HG02642 (cell line): ENCODE measurements around the gene KLB.
"Not testable (repeated sequence)": the region's sequence is repeated elsewhere in the genome, so short reads cannot be mapped to it uniquely, and the experiment has no call there.

ENCODE experiments used
- ATAC-seq: cut with Tn5 transposase; IDR thresholded peaks from one replicate; pipeline ENCODE4 v1.9.1; 2021; ENCODE audit warnings: mild to moderate bottlenecking; ENCODE audit not compliant: unreplicated experiment, poor library complexity

The KLB gene

DNA sequence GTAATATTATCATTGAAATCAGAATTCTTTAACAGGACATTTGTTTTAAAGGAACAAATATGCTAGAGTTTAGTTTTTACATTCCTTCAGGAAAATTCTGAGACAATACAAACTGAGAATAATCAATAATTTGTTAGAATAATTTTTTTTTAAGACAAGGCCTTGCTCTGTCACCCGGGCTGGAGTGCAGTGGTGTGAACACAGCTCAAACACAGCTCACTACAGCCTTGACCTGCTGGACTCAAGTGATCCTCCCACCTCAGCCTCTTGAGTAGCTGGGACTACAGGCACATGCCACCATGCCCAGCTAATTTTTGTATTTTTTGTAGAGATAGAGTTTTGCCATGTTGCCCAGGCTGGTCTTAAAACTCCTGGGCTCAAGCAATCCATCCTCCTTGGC lies 18.6 kb downstream of the KLB start:
- ATAC-seq, result not testable (repeated sequence)

DNA sequence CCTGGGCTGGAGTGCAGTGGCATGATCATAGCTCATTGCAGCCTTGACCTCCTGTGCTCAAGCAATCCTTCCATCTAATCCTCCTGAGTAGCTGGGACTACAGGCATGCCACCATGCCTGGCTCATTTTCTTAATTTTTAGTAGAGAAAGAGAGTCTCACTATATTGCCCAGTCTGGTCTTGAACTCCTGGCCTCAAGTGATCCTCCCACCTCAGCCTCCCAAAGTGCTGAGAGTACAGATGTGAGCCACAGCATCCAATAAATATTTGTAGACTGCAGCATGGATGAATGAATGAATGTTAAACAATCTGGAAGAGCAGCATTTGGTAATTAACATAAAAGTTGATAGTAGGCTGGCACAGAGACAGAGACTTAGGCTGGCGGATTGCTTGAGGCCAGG lies 20.0 kb downstream of the KLB start:
- ATAC-seq, result no peak

DNA sequence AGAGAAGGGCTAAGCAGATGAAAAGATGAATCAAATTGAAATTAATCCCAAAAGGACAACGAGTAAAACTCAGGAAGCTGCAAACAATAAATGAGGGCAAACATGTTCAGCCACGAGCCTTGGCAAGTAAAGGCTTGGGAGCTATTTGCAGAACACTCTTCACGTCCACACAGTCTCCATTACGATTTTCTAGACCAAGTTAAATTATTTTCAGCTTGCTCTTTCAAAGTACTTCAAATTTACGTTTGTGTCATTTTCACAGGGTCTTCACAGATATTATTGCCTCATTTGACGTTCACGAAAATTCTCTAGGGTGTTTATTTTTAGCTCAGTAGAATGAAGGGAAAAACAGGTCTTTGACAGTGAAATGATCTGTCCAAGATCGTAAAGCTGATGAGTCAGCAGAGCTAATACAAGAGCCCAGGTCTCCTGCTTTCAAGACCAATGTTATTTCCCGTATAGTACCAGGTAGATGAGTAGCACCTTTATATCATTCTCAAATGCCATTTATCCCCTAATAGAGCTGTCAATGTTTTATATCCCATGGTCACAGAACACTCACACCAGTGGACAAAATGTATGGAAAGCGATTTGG lies 20.9 kb downstream of the KLB start:
- no peak for ATAC-seq

GRCh38 chr4:39429476-39430334 lies 23.0 kb downstream of the KLB start:
- no peak for ATAC-seq

DNA sequence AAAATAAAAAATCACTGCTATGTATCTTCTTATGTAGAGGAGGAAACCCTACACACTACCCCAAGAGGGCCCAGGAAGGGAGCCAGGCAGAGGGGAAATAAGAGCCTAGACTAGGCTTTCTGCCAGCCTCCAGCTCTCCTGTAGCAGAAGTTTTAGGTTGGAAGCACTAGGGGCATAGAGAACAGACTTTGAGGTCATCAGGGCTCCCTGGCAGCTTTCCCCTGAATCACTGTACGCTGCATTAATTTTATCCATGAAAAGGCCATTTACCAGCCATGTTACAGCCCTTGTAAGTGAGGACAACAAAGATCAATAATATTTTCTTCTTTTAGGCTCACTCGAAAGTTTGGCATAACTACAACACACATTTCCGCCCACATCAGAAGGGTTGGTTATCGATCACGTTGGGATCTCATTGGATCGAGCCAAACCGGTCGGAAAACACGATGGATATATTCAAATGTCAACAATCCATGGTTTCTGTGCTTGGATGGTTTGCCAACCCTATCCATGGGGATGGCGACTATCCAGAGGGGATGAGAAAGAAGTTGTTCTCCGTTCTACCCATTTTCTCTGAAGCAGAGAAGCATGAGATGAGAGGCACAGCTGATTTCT lies 27.3 kb downstream of the KLB start:
- ATAC-seq, result no peak

DNA sequence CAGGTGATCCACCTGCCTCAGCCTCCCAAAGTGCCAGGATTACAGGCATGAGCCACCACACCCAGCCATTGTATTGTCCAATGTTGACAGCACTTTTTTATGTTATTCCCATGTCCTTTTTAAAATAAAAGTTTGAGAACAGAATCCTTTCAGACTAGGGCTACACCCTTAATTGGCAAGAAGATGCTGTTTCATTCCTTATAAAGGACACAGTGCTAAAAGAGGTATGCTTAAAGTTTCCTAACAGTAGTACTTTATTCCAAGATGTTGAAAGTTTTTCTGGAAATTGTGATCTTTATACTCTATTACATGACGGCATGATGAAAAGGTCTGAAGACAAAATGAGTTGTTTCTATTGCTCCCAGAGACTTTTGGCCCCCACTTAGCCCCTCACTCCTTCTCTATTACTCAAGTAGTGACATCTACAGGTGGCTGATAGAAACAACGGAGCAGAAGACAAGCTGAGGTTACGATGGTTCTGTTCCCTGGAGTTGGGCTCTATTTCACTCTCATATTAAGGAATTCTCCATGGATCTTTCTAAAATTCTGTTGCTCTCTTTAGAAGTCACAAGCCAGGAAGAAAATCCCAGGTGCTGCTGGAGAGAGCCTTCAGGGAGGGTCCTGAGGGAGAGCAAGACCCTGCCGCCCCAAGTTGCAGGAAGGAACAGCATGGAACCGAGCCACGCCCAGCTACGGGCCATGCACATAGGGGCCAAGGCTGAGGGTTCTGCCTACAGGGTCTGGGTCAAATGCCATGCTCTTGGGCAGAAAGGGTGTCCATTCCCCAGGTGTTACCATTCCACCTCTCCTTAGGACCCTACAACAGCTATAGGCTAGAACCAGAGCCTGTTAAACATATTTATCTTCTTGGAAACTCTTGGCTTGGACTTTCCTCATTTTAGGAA lies 29.2 kb downstream of the KLB start:
- ATAC-seq, result no peak

DNA sequence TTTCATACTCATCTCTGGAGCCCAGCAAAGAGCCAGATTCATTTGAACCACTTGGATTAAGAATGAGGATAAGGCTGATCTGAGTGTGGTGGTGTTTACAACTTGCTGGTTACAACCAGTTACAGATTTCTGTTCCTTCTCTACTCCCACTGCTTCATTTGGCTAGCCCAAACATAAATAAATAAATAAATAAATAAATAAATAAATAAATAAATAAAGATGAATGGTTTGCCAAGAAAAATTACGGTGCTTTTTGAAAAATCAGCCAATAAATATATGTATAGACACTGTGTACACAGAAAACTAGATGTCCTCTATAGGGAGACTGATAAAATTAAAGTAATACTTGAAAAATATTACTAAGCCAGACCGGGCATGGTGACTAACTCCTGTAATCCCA lies 34.9 kb downstream of the KLB start:
- ATAC-seq, result no peak

- ATAC-seq, result no peak
Measured at GRCh38 chr4:39442998-39443397, 36.3 kb downstream of the KLB start.

DNA sequence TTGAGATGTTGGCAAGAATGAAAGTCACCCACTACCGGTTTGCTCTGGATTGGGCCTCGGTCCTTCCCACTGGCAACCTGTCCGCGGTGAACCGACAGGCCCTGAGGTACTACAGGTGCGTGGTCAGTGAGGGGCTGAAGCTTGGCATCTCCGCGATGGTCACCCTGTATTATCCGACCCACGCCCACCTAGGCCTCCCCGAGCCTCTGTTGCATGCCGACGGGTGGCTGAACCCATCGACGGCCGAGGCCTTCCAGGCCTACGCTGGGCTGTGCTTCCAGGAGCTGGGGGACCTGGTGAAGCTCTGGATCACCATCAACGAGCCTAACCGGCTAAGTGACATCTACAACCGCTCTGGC lies 39.7 kb downstream of the KLB start:
- no peak for ATAC-seq

DNA sequence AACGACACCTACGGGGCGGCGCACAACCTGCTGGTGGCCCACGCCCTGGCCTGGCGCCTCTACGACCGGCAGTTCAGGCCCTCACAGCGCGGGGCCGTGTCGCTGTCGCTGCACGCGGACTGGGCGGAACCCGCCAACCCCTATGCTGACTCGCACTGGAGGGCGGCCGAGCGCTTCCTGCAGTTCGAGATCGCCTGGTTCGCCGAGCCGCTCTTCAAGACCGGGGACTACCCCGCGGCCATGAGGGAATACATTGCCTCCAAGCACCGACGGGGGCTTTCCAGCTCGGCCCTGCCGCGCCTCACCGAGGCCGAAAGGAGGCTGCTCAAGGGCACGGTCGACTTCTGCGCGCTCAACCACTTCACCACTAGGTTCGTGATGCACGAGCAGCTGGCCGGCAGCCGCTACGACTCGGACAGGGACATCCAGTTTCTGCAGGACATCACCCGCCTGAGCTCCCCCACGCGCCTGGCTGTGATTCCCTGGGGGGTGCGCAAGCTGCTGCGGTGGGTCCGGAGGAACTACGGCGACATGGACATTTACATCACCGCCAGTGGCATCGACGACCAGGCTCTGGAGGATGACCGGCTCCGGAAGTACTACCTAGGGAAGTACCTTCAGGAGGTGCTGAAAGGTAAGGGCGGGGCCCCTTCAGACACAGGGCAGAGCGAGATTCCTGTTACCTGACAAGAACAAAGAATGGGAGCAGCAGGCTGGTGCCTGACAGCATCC lies 40.3 kb downstream of the KLB start:
- peak; percentile 87 for ATAC-seq

DNA sequence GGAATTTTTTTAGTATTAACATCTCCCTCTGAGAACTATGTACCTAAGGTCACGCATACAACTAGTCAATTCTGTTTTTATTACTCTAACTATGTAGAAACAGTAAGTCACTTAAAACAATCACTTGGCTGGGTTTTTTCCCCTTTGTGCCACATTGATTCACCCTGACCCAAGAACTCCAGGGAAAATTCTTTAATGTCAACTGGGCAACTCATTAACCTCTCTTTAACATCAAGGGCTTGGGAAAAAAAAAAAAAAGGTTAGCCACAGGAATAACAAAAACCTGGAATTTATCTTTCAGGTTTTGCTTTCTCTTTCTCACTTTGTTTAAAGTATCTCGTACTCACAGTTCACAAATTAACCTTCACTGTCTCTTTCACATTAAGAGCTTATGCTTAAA lies 43.9 kb downstream of the KLB start:
- no peak for ATAC-seq

DNA sequence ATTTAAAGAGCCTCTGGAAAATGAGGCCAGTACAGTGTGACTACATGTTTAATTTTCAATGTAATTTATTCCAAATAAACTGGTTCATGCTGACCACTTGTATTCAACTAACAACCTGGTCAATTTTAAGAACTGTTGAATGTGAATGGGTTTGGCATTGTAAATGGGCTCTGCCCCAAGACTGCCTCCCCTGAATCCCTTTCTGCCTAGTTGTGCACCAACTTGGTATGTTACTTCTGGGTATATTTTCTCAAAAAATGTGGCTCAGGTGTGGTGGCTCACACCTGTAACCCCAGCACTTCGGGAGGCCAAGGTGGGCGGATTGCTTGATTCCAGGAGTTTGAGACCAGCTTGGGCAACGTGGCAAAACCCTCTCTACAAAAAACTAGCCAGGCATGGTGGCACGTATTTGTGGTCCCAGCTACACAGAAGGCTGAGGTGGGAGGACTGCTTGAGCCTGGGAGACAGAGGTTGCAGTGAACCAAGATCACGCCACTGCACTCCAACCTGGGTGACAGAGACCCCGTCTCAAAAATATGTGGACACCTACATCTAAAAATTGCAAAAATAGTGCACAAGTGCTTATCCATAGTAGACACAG lies 44.8 kb downstream of the KLB start:
- no peak for ATAC-seq

- no peak for ATAC-seq
Measured at GRCh38 chr4:39452153-39452859, 45.6 kb downstream of the KLB start.

- no peak for ATAC-seq
Measured at GRCh38 chr4:39452860-39453587, 46.3 kb downstream of the KLB start.

DNA sequence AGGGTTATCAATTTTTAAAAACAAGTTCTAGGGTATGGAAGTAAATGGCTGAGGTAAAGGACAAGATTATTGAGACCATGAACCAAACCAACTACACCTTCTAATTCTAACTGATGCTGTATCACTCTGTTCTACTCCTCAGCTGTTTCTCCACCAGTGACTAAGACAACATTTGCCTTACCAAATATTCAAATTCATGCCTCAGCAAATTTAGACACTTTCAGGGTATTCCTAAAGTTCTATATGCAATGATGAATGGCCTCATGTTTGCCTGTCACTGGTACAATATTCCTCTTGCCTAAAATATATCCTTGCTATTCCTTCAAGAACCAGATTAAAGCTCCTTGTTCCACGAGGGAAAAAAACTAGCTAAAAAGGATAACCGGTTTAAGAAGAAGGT lies 47.0 kb downstream of the KLB start:
- ATAC-seq, result no peak

GRCh38 chr4:39455486-39455885 lies 48.8 kb downstream of the KLB start:
- no peak for ATAC-seq

DNA sequence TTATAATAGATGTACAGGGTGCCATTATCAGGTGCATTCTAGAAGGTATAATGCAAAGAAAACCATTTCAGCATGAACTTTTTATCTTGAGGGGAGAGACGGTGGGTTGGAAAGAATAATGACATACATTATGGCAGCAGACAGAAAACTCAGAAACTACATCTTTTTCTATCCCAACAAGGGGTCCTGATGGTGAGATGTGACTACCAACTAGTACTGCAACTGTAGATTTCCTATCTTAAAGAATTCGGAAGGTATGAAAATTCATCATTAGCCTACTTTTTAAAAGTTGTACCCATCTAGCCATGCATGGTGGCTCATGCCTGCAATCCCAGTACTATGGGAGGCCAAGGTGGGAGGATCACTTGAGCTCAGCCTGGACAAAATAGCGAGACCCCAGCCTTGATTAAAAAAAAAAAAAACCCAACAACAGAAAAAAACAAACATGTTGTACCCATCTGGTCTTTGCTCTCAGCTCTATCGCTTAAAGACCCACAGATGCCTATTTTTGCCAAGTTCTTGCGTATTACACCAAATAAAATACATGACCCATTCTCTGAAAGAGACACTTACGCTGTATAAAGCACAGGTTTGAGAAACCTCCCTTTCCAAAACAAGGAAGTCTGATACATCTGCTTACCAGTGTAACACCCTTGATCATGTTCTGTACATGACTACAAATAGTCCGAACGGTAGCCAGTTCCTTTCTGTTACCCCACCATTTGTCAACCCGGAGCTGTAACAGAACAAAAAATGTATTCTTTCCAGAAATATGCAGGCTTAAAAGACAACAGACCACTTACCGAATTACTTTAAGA lies 50.4 kb downstream of the KLB start:
- no peak for ATAC-seq

GRCh38 chr4:39458161-39458504 lies 51.4 kb downstream of the KLB start:
- not testable (repeated sequence) for ATAC-seq
